A549 (cell line): ENCODE results near the gene TPRN. TPM values are rescaled to one million over a fixed set of nuclear protein-coding genes. Genes with fewer than 3 reads are reported as not detected.

ENCODE experiments used
- ATAC-seq, 2 experiments: fragments of 200-7000 bp in 1 of 2; fragments of >200 bp in 1 of 2; cut with Nextera tagmentation in 1 of 2; cut with Tn5 transposase in 1 of 2; 3 replicates each; pipeline versions ENCODE4 v1.8.0 to v1.9.1; 2018 to 2020; ENCODE audit warnings: mild to moderate bottlenecking in 1 of 2, moderate library complexity in 1 of 2
- CTCF ChIA-PET: fragments of 300-600 bp; sonication (Branson Sonifier 250); formaldehyde crosslinking; extraction: SDS; loops from one replicate; lab custom pipeline; 2021; ENCODE audit warnings: antibody characterized with exemption, inconsistent platforms; lab: Yijun Ruan, JAX
- POLR2A ChIA-PET: fragments of 350-600 bp; formaldehyde crosslinking; extraction: SDS; loops from one replicate; lab custom pipeline; 2021; ENCODE audit warnings: antibody characterized with exemption, inconsistent platforms; lab: Yijun Ruan, JAX
- DNase-seq, 2 experiments: peaks; one replicate each; pipeline versions ENCODE4 v3.0.0 to v3.0.0-alpha.2; 2011 to 2016; ENCODE audit warnings: low read depth in 1 of 2, low spot score in 1 of 2
- FAIRE-seq: peaks from 2 replicates; lab custom pipeline; 2011; peaks lifted over from hg19 to GRCh38; lab: Jason Lieb, UNC
- H3K27ac ChIP-seq, 2 experiments: fragments of >200 bp; sonication (Bioruptor Twin); formaldehyde crosslinking; 3 replicates each; pipeline ENCODE4 v1.5.1; 2016 to 2017
- H3K4me1 ChIP-seq: fragments of >200 bp; sonication (Bioruptor Twin); formaldehyde crosslinking; 3 replicates; pipeline ENCODE4 v1.6.1; 2016
- H3K4me2 ChIP-seq: fragments of >200 bp; sonication (Bioruptor Twin); formaldehyde crosslinking; 3 replicates; pipeline ENCODE4 v1.6.1; 2016
- H3K4me3 ChIP-seq: fragments of >200 bp; sonication (Bioruptor Twin); formaldehyde crosslinking; 3 replicates; pipeline ENCODE4 v1.5.1; 2016
- H3K9me3 ChIP-seq: fragments of >200 bp; sonication (Bioruptor Twin); formaldehyde crosslinking; 3 replicates; pipeline ENCODE4 v1.6.1; 2016
- BHLHE40 ChIP-seq: IDR thresholded peaks from 2 replicates; pipeline ENCODE4 v1.6.1; 2012; ENCODE audit warnings: low read depth, low read length, inconsistent platforms
- CBX2 ChIP-seq: fragments of 200-600 bp; sonication (generic); IDR thresholded peaks from 2 replicates; pipeline ENCODE4 v1.6.1; 2016; ENCODE audit warnings: low read depth, mild to moderate bottlenecking, borderline replicate concordance
- EHF ChIP-seq: fragments of 250-450 bp; sonication (Bioruptor Pico); IDR thresholded peaks from 2 replicates; pipeline ENCODE4 v1.5.0; 2020; ENCODE audit warnings: mild to moderate bottlenecking
- FOSB ChIP-seq: fragments of 250-450 bp; sonication (Bioruptor Pico); IDR thresholded peaks from 2 replicates; pipeline ENCODE4 v1.5.0; 2020; ENCODE audit warnings: mild to moderate bottlenecking, moderate library complexity
- FOXS1 ChIP-seq: fragments of 250-450 bp; sonication (Bioruptor Pico); IDR thresholded peaks from 2 replicates; pipeline ENCODE4 v1.5.0; 2020; ENCODE audit warnings: mild to moderate bottlenecking, moderate library complexity
- GATA3 ChIP-seq: IDR thresholded peaks from 2 replicates; pipeline ENCODE4 v1.6.1; 2012; ENCODE audit warnings: borderline replicate concordance
- HDAC2 ChIP-seq: fragments of 200-600 bp; sonication (generic); IDR thresholded peaks from 2 replicates; pipeline ENCODE4 v1.6.1; 2016
- HES2 ChIP-seq: fragments of >200 bp; sonication (Bioruptor Twin); formaldehyde crosslinking; IDR thresholded peaks from 2 replicates; pipeline ENCODE4 v1.6.1; 2016
- HOXA7 ChIP-seq: fragments of 250-450 bp; sonication (Bioruptor Pico); IDR thresholded peaks from 2 replicates; pipeline ENCODE4 v1.5.0; 2020; ENCODE audit warnings: mild to moderate bottlenecking, moderate library complexity
- HOXB5 ChIP-seq: fragments of 250-450 bp; sonication (Bioruptor Pico); IDR thresholded peaks from 2 replicates; pipeline ENCODE4 v1.5.0; 2020; ENCODE audit warnings: mild to moderate bottlenecking, moderate library complexity
- KDM5A ChIP-seq: fragments of 200-600 bp; sonication (generic); IDR thresholded peaks from 2 replicates; pipeline ENCODE4 v1.6.1; 2016; ENCODE audit warnings: antibody characterized with exemption, mild to moderate bottlenecking
- MAX ChIP-seq: IDR thresholded peaks from 2 replicates; pipeline ENCODE4 v1.6.1; 2012
- NFE2L2 ChIP-seq: fragments of 150-350 bp; conservative IDR thresholded peaks from 2 replicates; pipeline ENCODE4 v1.6.1; 2014; ENCODE audit warnings: low read length
- RCOR1 ChIP-seq: fragments of 150-350 bp; IDR thresholded peaks from 2 replicates; pipeline ENCODE4 v1.6.1; 2014; ENCODE audit warnings: antibody characterized with exemption, low read length, low read depth
- RNF2 ChIP-seq: fragments of 200-600 bp; sonication (generic); IDR thresholded peaks from 2 replicates; pipeline ENCODE4 v1.6.1; 2016; ENCODE audit warnings: low read depth, mild to moderate bottlenecking, antibody characterized with exemption, moderate library complexity, borderline replicate concordance
- TFCP2L1 ChIP-seq: fragments of 250-450 bp; sonication (Bioruptor Pico); IDR thresholded peaks from 2 replicates; pipeline ENCODE4 v1.5.0; 2021; ENCODE audit warnings: mild to moderate bottlenecking
- ZFP36 ChIP-seq: fragments of 450-650 bp; IDR thresholded peaks from 2 replicates; pipeline ENCODE4 v1.6.1; 2014; ENCODE audit warnings: borderline replicate concordance; ENCODE audit not compliant: partially characterized antibody
- ZNF302 ChIP-seq: fragments of 250-450 bp; sonication (Bioruptor Pico); IDR thresholded peaks from 2 replicates; pipeline ENCODE4 v1.9.0; 2021; ENCODE audit warnings: inconsistent platforms, mild to moderate bottlenecking, moderate library complexity
- ZSCAN20 ChIP-seq: fragments of 250-450 bp; sonication (Bioruptor Pico); IDR thresholded peaks from 2 replicates; pipeline ENCODE4 v1.8.0; 2022; ENCODE audit warnings: mild to moderate bottlenecking, moderate library complexity
- WGBS: methylation state at CpG from one replicate; pipeline ENCODE4 v1.1.6; 2017; ENCODE audit errors: missing lambda C conversion rate; 5-methylcytosine and 5-hydroxymethylcytosine counted together
- polyA plus RNA-seq, 4 experiments: library from polyadenylated mRNA; depleted of rRNA in 3 of 4; stranded (reverse); fragments of >200 nt; fragmentation: RNase III in 1 of 4; extraction: RNeasy Plus Mini Kit Qiagen cat#74134 plus additional on column Dnase treatment in 1 of 4; gene quantifications; 2 replicates in 3 of 4; 3 replicates in 1 of 4; pipeline ENCODE4 v1.2.3, GENCODE V29; 2011 to 2017
- TF ChIP-seq, protein P1 (sequence below): fragments of 250-450 bp; sonication (Bioruptor Pico); IDR thresholded peaks from 2 replicates; pipeline ENCODE4 v1.5.0; 2021; ENCODE audit warnings: mild to moderate bottlenecking, moderate library complexity, borderline replicate concordance

TPRN gene
- polyA plus RNA-seq, 2 of the 4 experiments (the other 2 are of a cell fraction) = 2.1 to 6.5 TPM

GRCh38 chr9:137226338-137227053 lies 26.0 kb upstream of the TPRN start (continued):
- TF ChIP-seq, protein P1, sequence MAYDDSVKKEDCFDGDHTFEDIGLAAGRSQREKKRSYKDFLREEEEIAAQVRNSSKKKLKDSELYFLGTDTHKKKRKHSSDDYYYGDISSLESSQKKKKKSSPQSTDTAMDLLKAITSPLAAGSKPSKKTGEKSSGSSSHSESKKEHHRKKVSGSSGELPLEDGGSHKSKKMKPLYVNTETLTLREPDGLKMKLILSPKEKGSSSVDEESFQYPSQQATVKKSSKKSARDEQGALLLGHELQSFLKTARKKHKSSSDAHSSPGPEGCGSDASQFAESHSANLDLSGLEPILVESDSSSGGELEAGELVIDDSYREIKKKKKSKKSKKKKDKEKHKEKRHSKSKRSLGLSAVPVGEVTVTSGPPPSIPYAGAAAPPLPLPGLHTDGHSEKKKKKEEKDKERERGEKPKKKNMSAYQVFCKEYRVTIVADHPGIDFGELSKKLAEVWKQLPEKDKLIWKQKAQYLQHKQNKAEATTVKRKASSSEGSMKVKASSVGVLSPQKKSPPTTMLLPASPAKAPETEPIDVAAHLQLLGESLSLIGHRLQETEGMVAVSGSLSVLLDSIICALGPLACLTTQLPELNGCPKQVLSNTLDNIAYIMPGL (CRISPR knock-in tag) = no peak
- TF ChIP-seq ZSCAN20 (CRISPR knock-in tag) (no peak), GATA3 (no peak), ZFP36 (peak; percentile 55), CBX2 (no peak)

DNA sequence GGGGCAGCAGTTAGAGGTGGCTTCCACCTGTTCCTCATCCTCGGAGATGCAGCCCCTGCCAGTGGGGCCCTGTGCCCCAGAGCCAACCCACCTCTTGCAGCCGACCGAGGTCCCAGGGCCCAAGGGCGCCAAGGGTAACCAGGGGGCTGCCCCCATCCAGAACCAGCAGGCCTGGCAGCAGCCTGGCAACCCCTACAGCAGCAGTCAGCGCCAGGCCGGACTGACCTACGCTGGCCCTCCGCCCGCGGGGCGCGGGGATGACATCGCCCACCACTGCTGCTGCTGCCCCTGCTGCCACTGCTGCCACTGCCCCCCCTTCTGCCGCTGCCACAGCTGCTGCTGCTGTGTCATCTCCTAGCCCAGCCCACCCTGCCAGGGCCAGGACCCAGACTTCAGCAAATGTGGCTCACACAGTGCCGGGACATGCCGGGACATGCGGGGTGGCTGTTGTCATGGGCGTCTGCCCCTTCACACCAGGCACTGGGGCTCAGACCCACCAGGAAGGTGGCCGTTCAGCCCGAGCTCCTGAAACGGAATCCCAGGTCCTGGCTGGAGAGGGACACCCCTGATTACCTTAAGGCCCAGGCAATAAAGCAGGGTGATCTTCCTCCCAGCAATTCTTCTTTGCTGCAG lies 25.3 kb upstream of the TPRN start:
- WGBS = 100% methylated on average over 6 of the region's 21 CpGs
- ATAC-seq = no peak
- Histone ChIP-seq H3K4me1 (peaks cover 69% of the 10 kb centered on the region), H3K27ac (peak overlapping the region; percentile 63 to 89; a peak in 5 of 6 replicates), H3K4me2 (no peak overlapping the region), H3K4me3 (no peak overlapping the region), H3K9me3 (no peaks in the 10 kb centered on the region)
- CTCF ChIA-PET = interaction anchor here (1.0 to 10.1 kb wide), 24 partner anchors 9 to 299 kb away, joined by 3 to 113 read pairs (median 8); partner anchors contain the start of genes ANAPC2, LRRC26, MAN1B1 and NDOR1
- TF ChIP-seq KDM5A = no peak
- TF ChIP-seq, protein P1 (CRISPR knock-in tag) = no peak
- TF ChIP-seq TFCP2L1 (CRISPR knock-in tag) = no peak
- no peak for TF ChIP-seq NFE2L2
- TF ChIP-seq HOXB5 (CRISPR knock-in tag) = no peak
- no peak for TF ChIP-seq ZFP36
- TF ChIP-seq BHLHE40 = no peak
- TF ChIP-seq HOXA7 (CRISPR knock-in tag) = no peak
- no peak for TF ChIP-seq FOSB (CRISPR knock-in tag)
- no peak for TF ChIP-seq MAX
- TF ChIP-seq HDAC2 = no peak
- TF ChIP-seq RNF2 = no peak
- no peak for TF ChIP-seq EHF (CRISPR knock-in tag)
- no peak for TF ChIP-seq GATA3
- no peak for TF ChIP-seq RCOR1
- no peak for TF ChIP-seq ZNF302 (CRISPR knock-in tag)
- no peak for TF ChIP-seq HES2
- no peak for TF ChIP-seq FOXS1 (CRISPR knock-in tag)
- no peak for DNase-seq
- no peak for FAIRE-seq
- POLR2A ChIA-PET = interaction anchor here (0.6 to 3.5 kb wide), 4 partner anchors 15 to 65 kb away, joined by 3 to 27 read pairs (median 18); partner anchors contain the start of genes ANAPC2, SSNA1, TPRN and TUBB4B
